Hindlimb muscle (tissue), 1 donor: Measurements from ENCODE around the gene NLGN2. TPM values are rescaled to one million over a fixed set of nuclear protein-coding genes. Genes with fewer than 3 reads are reported as not detected.
"Not testable (repeated sequence)": the region's sequence is repeated elsewhere in the genome, so short reads cannot be mapped to it uniquely, and the experiment has no call there.

Experiments
- DNase-seq: peaks from one replicate; pipeline ENCODE4 v3.0.0-alpha.2; 2013
- polyA plus RNA-seq: library from polyadenylated mRNA; unstranded; fragments of 120-200 nt; gene quantifications from one replicate; pipeline ENCODE4 v1.2.1, GENCODE V29; 2013; ENCODE audit not compliant: insufficient read length

Gene NLGN2
- polyA plus RNA-seq = 31.4 TPM

GRCh38 chr17:7407485-7408251 is at the start of gene NLGN2:
TSS of gene NLGN2 (plus strand) at chr17:7407845. CDS start at chr17:7408256, 411 bp downstream.
- no peak for DNase-seq

GRCh38 chr17:7361906-7362305 is 45.7 kb upstream of the NLGN2 start:
- DNase-seq = no peak

GRCh38 chr17:7363311-7363710 is 44.3 kb upstream of the NLGN2 start:
- DNase-seq = no peak

- DNase-seq = not testable (repeated sequence)
Measured at GRCh38 chr17:7365963-7366362, 41.7 kb upstream of the NLGN2 start.

- no peak for DNase-seq
Measured at GRCh38 chr17:7367083-7367482, 40.6 kb upstream of the NLGN2 start.

GRCh38 chr17:7367918-7368598 is 39.6 kb upstream of the NLGN2 start:
- DNase-seq = no peak

GRCh38 chr17:7368599-7368994 is 39.0 kb upstream of the NLGN2 start:
- DNase-seq = not testable (repeated sequence)

GRCh38 chr17:7369825-7370224 is 37.8 kb upstream of the NLGN2 start:
- DNase-seq = no peak

GRCh38 chr17:7370853-7371252 is 36.8 kb upstream of the NLGN2 start:
- no peak for DNase-seq

- no peak for DNase-seq
Measured at GRCh38 chr17:7374353-7374752, 33.3 kb upstream of the NLGN2 start.

- DNase-seq = no peak
Measured at GRCh38 chr17:7379134-7379533, 28.5 kb upstream of the NLGN2 start.

GRCh38 chr17:7380321-7380720 is 27.3 kb upstream of the NLGN2 start:
- DNase-seq = no peak

GRCh38 chr17:7380855-7381683 is 26.6 kb upstream of the NLGN2 start, which contains the start of gene TNK1:
TSS of gene TNK1 (plus strand) at chr17:7381089. CDS start at chr17:7382927, 1,838 bp downstream.
- DNase-seq = no peak

- no peak for DNase-seq
Measured at GRCh38 chr17:7382901-7383300, 24.7 kb upstream of the NLGN2 start.

- DNase-seq = no peak
Measured at GRCh38 chr17:7383371-7383741, 24.3 kb upstream of the NLGN2 start.

- DNase-seq = no peak
Measured at GRCh38 chr17:7383742-7384488, 23.7 kb upstream of the NLGN2 start.

- DNase-seq = no peak
Measured at GRCh38 chr17:7384489-7385081, 23.1 kb upstream of the NLGN2 start.

GRCh38 chr17:7388856-7389255 is 18.8 kb upstream of the NLGN2 start:
- no peak for DNase-seq

GRCh38 chr17:7389924-7390910 is 17.4 kb upstream of the NLGN2 start:
- DNase-seq = no peak

GRCh38 chr17:7391307-7391706 is 16.3 kb upstream of the NLGN2 start:
- DNase-seq = no peak
